ENCODE data around the gene NCOA5.
A peak's percentile ranks its signal among the peaks of the same experiment; 100 is the strongest.

The NCOA5 gene

DNA sequence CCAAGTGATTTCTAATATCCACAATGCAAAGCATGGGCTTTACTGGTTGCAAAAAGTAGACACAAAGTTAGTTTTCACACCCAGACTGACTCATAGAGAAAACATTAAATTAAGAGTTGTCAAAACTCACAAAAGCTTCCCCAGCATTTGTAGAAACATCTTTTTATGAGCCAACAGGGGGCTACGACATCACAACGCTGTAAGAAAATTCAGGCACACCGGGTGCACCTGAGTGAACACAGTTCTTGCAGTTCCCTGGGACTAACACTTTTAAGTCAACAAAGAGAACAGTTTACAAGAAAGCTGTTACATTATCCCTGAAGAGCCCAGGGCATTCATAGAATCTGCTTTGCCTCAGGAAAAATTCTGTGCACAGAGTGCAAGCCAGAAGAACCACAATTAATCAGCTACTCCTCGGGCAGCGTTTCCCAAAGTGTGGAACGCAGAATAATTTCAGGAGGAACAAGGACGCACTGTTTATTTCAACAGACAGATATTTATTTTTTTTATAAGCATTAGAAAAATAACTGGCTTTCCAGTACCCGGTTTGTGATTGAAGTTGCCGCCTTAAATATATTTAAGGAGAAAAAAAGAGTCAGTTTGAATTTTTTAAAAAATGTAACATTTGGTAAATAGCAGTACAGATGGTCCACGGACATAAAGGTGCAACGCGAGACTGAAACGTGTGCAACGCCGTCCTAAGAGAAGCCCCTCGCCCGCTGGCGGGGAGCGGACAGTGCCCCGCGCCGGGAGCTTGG is 1.2 kb downstream of the NCOA5 start:
- peak; percentile 39 for DNase-seq

DNA sequence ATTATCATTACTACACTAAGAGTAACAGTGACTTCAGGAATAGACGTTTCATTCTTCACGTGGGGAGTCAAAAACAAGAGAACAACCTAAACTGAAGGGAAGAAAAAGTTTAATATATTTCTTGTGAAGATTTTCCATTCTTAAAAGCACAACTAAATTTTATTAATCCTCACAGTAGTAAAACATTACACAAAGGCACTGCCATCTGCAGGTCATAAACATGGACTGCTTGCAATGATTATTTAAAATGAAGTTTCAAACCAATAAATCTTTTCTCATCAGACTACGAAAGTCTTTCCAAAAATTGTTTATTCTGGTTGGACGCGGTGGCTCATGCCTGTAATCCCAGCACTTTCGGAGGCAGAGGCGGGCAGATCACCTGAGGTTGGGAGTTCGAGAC is 2.6 kb downstream of the NCOA5 start:
- no peak for DNase-seq

DNA sequence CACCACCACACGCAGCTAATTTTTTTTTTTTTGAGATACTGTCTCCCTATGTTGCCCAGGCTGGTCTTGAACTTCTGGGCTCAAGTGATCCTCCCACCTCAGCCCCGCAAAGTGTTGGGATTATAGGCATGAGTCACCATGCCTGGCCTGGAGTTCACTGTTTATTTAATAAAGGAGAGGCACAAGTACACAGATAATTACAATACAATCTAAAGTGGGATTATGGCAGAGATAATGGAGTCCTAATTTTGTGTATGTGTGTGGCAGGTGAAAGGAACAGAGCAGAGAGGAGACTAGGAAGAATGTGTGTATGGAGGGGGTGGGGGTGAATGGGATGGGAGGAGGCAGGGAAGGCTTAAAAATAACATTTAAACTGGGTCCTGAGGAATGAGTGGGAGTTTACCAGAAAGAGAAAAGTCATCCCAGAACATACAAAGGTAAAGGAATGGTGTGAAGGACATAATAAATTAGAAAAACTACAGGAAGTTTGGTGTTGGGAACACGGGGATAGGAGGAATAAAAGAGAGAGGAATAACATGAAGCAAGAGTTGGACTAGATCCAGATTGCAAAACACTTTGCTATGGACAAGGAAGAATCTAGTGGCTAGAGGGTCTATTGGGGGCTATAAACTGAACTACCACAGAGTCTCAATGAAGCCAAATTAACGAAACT is 4.4 kb downstream of the NCOA5 start:
- DNase-seq, result no peak

DNA sequence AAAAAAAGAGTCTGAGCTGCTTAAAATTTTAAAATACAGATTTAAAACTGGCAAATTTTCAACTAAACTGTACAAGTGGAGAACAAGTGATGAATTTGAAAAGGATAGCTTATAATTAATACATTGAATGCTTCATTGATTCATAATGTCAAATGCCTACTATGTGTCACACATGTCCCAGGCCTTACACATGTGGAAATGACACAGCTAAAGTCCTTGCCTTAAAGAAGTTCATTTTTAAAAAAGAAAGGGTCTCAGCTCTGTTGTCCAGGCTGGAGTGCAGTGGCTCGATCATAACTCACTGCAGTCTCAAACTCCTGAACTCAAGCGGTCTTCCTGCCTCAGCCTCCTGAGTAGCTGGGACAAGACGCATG is 5.0 kb downstream of the NCOA5 start:
- DNase-seq, result no peak

DNA sequence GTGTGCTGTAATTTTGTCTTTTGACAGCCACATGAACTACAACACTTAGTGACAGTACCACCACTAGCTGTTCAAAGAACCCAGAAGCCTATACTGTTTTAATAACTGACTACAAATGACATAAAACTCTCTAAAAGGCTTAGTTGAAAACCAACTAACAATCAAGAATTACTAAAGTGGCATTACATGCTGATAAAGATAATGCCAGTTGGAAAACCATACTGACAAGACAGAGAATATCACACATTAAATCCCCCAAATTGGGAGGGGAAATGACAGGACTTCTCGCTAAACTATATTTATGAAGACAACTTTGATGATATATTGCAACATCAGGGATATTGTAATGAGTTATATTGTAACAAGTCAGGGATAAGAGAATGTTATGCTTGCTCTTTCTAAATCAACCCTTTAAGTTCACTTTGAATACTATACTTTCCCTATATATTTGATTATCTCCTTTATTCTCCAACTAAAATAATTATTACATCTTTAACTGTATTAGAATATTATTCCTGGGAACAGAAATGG is 6.2 kb downstream of the NCOA5 start:
- DNase-seq, result no peak

DNA sequence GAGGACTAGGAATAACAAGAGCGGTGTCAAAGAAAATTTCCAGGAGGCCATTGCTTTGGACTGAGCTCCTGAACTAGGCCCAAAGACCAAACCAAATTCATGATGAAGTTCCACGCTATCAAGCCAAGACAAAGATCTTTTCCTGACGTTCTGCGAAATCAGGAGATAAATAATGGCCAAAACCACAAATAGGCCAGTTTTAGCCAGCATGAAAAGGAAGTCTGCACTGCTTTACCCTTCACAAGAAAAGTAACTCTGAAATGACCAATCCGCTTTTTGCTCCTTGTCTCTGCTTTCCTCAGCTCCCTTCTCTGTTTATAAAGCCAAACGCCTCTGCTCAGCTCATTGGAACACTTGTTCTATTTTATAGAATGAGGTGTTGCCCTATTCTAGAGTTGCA is 6.7 kb downstream of the NCOA5 start:
- no peak for DNase-seq

DNA sequence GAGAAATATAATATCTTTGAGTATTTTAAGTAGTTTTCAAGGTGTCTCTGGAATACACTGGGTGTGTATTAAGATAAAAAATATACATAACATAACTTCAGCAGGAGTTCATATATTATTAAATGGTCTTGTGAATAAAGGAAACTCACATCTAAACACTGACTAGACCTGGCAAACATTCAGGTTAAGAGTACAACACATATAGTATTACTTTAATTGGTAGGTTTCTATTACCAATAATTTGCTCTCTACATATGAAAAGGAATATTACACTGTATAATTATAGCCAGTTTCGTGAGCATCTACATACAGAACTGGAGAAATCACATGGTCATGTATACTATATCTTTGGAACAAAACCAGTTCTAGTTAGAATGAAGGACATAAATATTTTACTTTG is 8.7 kb downstream of the NCOA5 start:
- no peak for DNase-seq

DNA sequence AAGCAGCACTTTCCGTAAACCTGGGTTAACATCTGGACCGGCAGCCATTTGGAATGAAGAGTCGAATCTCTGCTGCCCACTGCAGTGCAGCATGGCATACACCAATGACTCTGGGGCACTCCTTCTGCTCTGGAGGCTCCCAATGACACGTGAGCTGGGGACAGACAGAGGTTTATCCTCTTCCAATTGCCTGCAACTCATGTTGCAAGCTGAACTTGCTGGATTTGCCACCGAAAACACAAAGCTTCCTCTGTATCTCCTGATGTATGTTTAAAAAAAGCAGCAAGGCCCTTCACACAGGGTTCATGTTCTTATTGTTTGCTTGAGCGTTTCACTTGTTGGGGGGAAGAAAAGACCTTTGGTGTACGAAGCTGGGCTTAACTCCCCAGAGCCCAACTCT is 10.8 kb downstream of the NCOA5 start:
- DNase-seq, result no peak

DNA sequence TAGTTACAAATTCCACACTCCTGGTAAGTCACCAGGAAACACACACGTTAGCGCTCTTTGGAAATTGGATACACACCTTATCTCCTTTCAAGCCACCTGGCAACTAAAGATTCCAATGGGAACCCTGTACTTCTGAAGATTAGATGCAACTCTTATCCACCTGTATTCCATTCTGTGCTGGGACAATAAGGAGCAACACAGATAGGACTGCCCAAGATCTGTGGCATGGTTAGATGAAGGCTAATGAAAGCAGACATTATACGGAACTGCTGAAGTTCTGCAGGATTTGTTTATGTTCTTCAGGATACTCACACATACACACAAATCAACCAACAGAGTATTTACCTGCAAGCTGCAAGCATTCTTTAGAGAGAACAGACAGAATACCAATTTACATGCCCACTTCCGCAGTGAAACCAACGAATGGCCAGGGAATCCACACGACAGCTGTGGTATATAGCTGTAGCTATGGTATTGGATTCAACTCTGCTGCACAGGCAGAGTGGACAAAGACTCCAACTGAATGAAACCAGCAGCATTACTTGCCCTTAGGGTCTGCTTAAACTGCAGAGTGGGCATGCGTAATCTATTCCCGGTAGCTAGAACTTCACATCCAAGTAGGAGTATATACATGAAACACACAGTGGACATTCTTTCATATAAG is 12.0 kb downstream of the NCOA5 start:
- DNase-seq, result no peak

DNA sequence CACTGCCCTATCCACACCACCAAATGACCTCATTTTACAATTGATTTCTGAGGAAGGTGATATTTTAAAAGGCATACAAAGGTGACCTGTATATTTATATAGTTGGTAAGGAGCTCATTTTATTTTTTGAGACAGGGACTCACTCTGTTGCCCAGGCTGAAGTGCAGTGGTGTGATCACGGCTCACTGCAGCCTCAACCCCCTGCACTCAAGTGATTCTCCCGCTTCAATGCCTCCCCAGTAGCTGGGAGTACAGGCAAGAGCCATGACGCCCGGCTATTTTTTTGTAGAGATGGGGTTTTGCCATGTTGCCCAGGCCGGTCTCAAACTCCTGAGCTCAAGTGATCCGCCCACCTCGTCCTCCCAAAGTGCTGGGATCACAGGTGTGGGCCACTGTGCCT is 13.0 kb downstream of the NCOA5 start:
- no peak for DNase-seq

DNA sequence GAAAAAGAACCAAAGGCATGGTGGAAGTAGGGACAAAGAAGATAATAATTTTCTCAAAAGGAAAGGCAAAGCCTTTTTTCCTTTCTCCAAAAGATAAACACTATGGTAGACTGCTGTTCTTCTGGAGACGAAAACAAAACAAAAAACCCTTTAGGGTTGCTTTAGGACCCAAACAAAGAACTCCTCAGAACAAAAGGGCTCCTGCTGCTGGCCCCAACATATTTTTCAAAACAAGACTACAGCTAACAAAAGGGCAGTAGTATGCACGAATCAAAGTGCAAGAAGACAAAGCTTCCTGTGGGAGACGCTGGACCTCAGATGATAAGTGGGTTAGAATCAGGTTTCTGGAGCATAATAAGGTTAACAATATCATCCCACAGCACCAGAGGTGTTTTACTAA is 15.8 kb downstream of the NCOA5 start:
- no peak for DNase-seq

DNA sequence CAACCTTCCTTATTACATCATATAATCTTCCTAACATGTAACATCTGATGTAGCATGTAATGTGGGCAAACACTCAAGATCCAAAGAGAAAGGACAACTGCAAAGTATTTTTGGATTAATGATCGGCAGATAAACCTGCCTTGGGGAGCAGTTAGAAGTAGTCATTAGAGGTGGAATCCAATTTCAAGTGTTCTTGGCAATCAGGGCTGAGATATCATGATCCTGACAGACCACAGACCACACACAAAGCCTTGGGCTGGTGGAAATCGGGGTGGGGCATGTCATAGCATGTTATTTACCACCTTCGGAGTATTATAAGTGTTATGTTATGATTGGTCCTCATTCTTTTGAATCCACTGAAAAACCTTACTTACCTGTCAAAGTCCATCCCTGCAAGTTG is 16.3 kb downstream of the NCOA5 start:
- no peak for DNase-seq

DNA sequence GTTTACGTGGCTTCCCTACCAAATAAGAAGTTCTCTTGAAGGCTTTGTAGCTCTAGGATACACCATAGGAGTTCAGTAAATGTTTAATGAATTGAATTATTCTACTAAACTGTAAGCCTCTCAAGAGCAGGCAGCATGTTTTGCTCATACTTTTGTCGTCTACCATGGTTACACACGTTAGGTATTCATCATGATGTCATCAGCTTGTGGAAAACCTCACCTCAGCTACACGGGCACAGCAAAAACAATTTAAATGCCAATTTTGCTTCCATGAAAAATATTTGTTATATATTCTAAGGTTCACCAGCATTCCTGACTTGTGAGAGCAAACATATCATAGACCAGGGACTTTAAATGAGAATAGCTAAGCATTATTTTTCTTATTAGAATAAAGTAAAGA is 16.7 kb downstream of the NCOA5 start:
- no peak for DNase-seq

DNA sequence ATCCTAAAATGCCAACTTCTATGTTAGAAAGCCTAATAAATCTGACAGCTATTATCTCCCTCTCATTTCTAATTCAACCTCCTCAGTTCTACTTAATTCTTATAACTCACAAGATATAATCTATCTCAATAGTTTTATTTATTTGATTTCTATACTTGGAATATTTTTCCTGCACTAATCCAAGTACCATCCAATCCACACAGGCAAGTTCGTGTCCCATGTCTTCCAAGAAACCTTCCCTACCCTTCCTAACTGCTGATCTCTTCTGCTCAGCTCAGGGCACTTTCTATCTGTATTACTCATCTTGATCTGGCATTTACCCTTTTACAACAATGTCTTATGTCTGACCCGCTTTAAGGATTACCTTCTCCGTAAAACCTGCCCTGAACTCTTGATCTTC is 18.2 kb downstream of the NCOA5 start:
- no peak for DNase-seq

DNA sequence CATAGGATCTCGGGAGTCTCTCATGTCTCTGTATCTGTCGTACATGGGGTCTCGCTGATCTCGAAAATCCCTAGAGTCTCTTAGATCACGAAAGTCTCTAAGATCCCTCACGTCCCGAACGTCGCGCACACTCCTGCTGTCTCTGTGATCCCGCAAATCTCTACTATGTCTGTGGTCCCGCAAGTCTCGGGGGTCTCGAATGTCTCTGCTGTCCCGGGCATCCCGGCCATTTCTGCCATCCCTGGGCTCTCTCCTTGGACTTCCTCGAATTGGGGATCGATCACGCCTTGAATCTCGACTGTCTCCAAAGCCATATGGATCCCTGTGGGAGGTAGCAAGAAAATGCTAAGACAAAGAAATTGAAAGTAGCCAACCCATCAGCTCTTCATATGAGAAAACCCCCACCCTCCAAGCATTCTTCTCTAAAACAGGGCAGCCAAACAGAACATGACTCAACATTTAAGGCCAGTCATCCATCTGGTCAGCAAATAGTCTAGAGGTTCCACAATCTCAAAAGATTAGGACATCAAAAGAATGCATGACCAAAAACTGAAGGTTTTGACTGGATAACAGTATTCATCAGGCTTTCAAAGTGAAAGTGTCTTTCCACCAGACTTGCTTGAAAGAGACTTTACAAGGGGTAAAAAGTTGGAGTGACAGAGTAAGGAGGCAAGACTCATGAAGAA is 19.4 kb downstream of the NCOA5 start:
- DNase-seq, result no peak

DNA sequence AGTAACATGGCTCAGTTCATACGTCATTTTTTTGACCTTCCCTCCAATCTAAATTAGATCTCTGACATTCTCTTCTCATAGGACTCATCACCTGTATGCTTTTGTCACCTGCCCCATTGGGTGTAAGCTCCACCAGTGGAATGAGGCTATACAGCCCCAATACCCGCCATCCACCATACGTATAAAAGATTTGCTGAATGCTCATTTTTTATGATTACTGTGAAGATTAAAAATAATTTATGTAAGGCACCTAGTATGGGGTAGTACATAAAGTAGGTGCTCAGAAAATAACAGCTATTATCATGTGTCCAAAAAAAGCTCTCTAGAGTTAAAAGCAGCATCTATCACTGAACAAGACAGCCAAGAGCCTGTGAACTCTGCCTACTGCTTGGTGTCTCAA is 24.1 kb downstream of the NCOA5 start:
- DNase-seq, result no peak

DNA sequence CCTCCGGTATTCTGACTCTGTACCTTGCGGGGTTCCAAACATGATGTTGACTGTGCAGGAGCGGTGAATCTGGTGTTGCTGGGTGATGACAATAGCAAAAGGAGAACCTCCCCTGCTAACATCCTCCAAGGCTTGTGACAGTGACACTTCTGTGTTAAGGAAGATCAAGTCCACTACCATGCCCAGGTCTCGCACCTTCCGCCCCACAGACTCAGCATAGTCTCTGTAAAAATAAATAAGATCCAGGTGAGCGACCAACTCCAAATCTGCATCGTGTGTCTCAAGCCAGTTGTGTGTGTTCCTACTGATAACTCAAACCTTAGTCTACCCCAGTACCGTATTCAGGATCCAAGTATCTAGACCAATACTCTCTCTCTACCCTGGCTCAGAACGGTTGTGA is 24.8 kb downstream of the NCOA5 start:
- DNase-seq, result no peak

DNA sequence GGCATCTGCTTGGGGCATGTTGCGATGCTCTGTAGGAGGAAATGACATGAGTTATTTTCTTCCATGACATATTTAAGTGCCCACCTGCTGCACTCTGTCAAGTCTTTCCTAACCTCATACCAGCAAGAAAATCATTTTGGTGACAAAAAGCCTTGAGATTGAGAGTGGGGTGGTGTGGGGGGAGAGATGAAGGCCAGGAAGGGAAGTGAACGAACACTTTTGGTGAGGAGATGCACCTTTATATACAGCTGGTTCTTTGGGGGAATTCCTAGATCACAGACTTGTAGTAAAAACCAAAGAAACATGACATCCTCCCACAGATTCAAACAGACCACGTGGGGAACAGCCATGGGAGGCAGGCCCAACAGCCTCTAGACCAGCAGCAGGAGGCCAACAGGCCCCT is 26.1 kb downstream of the NCOA5 start:
- no peak for DNase-seq

DNA sequence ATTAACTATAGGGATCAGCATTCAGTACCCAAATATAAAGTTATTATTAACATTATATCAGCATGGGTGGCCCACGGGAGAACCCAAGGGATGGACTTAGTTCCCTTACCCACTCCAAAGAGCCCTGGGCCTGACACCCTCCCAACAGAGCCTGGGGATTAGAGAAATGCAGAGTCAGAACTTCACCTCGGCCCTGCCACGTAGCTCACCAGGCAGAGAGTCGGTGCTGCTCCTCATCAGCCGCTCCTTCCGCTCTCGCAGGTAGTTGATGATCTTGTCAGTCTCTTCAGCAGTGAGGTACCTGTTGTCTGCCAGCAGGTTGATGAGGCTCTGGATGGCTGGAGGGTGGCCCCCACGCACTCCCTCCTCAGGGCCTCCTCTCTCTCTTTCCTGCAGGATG is 26.6 kb downstream of the NCOA5 start:
- no peak for DNase-seq

DNA sequence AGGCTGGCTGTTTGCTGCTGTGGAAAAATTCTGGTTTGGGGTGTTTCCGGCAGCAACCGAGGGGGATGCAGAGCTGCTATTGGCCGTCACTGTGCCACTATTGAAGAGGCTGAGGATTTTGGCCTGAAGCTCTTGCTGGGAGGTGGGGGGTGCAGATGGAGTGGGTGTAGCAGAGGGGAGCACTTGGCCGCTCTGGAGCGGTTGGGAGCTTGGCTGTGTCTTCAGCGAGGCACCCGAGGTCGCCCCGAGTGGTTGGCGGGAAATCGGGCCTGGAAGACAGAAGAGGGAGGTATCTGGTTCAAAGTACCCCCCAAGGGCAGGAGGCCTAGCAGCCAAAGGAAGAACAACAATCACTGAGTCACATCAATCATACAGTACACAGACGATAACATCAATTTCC is 27.1 kb downstream of the NCOA5 start:
- DNase-seq, result no peak

DNA sequence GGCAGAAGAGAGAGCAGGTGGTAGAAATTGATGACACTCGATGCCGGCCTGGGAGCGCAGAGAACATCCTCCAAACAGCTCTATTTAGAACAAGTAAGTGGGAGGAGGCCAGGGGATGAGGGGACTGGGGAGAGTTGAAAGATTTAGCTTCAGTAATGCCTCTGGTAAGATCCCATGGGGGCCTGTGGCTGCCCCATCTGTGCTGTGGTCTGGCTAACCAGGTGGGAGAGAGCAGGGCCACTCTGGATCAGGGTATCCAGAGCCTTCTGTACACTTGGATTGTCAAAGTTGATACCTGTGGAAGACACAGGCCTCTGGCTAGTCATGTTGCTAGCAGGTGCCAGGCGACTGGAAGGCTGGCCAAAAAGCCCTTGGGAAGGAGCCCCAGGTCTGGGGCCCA is 27.6 kb downstream of the NCOA5 start:
- DNase-seq, result no peak

DNA sequence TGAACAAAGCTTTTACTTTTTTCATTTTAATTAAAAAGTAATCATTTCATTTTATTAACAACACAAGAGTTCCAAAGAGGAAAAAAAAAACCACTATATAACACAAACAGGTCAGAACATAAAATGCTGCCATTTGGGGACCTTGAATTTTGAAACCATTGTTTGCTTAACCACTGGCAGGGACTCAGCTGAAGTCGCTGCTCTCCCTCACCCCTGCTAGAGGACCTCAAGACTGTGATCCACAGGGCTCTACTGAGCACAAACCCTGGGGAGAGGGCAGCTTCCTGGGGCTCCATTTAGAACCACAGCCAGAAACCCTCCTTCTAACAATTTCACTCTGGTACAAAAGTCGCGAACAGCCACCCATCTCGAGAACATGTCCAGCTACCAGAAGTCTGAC is 28.8 kb downstream of the NCOA5 start:
- DNase-seq, result no peak

DNA sequence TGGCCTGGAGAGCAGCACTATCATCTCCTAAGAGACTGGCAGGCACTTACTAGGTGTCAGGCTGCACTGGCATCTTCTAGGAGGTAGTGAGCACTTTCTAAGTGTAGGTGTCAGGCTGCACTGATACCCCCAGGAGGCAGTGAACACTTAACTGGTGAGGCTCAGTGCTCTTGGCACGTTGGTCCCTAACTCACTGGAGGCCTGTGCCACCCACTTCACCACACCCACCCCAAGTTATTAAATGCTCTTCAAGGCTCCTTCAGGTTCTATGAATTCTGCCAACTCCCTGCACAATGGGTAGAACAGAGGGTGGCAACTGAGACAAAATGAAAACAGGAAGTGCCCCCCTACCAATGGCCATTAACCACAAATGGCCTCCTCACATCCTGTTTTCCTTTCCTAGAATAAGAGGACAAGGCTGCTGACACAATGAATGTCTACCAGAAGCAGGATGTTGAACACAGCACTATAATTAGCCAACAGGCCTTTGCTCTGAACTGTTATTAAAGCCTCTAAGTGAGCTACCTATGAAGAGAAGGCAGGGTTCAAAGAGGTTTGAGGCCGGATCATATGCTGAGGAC is 29.4 kb downstream of the NCOA5 start:
- DNase-seq, result no peak
